ENCODE results near the gene TMEM9.

TMEM9 gene

DNA sequence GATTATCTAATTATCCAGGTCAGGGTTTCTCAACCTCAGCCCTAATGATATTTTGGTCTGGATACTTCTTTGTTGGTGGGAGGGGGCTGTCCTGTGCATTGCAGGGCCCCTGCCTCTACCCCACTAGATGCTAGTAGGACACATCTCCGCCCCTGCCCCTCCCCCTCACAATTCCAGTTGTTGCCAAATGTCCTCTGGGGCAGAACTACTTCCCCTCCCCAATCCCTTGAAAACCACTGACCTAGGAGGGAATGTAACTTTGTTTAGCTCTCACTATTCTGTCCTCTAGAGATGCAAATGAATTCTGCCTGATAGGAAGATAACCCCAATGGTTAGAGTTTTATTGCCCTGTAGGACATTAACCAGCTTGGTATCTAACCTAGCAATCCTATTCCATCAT lies 50.1 kb downstream of the TMEM9 start:
- DNase-seq (ENCODE audit: low read depth): peak; percentile 3

DNA sequence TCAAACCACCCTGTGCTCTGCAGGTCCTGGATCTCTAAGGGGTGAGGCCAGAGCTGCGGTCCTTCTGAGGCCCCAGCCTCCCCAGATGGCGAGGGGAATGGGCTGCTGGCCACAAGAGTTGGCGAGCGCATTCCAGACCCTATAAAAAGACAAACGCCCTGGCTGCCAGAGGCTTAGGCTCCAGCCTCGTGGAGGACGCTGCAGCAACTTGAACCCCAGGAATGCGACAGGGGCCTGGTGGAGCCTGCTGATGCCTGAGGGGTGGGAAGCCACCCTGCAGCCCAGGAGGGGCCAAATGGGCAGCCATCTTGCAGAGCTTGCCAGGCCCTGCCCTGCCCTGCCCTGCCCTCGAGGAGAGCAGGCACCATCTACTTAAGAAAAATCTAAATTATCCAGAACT lies 50.6 kb downstream of the TMEM9 start:
- no peak for DNase-seq (ENCODE audit: low read depth)

DNA sequence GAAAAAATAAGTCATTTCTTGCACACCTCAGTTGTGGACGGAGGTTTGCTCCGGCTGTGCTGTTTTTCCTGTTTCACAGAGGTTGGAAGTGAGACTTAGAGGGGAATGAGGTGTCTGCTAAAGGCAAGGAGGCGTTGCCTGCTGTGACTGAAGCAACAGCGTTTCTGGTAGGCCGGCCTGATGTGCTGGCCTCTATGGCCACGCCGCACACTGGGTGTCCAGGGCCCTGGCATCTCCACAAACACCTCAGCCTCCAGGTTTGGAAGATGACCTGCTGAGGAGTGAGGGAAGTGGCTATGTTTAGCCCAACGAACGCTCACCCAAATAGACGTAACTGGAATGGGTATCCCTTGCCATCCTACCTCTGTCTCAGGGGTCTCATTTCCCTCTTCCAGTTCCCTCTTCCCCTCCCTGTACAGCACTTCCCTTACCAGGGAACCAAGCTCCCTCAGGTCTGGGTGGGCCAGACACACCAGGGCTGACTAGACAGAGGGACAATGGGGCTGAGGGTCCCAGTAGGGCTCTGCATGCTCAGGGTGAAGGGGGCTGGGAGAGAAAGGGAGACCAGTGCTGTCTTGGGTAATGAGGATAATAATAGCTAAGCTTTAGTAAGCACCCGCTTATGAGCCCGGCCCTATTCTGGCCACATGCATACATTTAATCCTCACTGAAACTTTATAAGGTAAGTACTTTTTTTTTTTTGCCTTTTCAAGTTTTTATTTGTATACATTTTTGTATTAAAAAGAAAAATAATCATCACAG lies 53.9 kb downstream of the TMEM9 start:
- no peak for DNase-seq (ENCODE audit: low read depth)

DNA sequence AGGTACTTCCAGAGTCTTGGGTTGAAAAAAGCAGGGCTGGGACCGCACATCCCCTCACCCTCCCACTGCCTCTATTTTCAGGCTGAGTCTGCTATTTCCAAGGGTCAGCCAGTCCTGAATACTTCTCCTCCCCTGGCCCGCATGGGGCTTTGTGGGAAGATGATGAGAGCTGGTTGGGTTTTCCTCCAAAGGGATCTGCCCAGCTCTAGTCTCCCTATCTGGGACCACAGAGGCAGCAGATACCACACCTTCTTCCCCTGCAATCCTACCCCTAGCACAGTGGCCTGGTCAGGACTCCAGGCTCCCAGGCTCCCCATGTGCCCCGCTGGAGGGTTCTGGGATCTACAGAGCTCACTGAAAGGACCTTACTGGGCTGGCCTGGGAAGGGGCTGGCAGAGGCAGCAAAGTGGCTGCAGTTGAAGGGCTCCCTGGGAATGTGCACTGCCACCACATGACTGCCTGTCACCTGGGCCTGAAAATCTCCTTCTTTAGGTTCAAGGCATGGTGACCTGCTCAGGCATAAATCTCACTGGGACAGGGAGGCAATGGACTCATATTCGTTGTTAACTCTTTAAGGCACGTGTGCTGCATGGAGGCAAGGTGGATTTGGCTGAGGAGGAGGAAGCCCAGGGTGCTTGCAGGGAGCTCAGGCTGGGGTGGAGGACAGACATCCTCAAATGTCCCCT lies 55.1 kb downstream of the TMEM9 start:
- no peak for DNase-seq (ENCODE audit: low read depth)

DNA sequence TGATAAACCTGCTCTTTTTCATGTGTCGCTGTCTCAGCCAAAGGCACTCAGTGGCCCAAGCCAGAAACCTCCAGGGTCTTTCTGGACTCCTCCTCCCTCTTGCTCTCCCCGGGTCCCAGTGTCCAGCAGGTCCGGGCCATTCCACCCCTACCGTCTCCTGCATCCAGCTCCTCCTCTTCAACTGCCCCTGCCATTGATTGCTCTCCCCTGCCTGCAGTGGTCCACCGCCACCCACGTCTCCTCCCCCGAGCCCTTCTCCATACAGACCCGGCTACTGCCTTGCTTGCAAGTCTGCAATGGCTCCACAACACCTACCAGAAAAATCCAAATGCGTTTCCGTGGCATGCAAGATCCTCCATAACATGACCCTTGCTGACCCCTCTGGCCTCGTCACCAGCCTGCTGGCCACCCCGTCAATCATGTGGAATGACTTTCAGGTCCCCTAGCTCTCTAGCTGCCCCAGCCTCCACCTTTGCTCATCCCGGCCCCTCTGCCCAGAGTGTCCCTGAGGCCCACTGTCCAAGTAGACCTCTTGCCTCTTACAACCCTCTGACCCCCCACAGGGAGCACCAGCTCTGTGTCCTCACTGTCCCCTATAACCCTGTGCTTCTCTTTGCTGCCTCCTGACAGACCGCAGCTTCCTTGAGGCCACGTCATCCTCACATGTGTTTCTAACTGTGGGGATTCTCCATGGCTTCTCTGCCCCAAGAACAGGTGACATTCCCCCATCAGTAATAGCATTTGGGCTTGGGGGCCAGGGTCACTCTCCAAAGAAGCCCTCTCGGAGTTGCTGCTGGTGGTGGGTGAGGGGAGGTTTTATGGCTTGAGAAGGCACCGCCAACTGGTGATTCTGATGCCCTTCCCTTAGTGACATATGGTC lies 57.1 kb downstream of the TMEM9 start:
- DNase-seq (ENCODE audit: low read depth): no peak

DNA sequence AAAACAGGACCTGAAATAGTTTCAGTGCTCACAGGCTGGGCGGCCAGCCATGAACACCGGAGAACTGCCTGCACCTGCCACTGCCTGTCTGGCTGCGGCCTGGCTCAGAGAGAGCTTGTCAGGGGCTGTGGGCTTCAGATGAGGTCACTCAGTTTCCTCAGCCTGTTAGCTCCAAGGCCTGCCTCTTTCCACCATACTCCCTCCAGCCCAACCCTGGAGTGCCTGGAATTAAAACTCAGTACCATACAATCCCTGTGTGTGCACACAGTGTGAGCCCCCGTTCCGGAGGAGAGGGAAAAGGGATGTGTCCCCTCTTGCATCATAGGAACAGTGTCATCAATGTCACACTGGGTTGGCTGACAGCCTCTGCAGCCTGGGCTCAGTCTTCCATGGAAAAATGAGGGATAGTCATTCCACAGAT lies 58.2 kb downstream of the TMEM9 start:
- DNase-seq (ENCODE audit: low read depth): no peak

DNA sequence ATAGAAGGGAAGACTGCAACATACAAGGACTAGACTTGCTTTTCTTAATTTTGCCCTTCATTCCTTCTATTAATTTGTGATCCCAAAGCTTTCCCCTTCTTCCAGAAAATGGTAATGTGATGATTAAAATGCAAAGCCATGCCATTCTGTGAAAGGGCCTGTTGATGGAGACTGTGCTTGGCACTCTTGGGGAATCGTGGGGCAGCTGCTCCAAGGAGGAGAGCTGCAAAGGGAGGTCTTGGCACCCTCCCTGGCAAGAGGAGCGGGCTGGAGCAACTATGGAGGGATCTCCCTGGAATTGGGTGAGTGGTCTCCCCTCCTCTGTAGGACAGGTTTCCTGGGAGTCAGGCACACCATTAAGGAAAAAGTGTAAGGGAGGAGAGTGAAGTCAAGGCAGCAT lies 58.7 kb downstream of the TMEM9 start:
- DNase-seq (ENCODE audit: low read depth): no peak

DNA sequence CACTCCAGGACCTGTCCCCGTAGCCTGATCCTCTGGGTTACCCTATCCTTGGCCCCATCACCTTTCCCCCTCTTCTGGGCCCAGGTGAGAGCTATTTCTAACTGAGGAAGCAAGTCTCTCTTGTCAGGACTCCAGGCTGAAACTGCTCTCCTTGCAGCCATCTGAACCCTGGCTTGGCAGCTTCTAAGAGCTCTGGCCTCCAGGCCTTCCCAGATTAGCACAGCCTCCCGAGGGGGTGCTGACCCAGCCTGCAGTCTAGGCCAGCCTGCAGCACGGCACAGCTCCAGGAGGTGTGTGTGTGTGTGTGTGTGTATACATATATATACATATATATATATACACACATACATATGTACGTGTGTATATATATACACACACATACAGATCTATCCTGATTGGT lies 59.4 kb downstream of the TMEM9 start:
- no peak for DNase-seq (ENCODE audit: low read depth)

DNA sequence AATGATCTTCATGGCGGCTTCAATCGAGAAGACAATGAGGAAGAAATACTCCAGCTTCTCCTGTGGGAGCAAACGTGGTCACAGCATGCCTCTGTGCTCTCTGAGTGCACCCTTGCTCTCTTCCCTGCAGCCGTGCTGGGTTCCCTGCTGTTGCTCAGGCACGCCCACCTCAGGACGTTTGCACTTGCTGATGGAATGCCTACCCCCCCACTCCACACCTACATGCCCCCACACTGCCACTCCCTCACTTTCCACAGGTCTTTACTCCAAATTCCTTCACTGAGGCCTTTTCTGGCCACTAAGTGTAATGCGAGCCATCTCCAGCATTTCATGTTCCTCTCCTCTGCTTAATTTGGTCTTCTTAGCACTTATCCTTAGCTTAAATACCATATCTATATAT lies 60.3 kb downstream of the TMEM9 start:
- DNase-seq (ENCODE audit: low read depth): no peak

DNA sequence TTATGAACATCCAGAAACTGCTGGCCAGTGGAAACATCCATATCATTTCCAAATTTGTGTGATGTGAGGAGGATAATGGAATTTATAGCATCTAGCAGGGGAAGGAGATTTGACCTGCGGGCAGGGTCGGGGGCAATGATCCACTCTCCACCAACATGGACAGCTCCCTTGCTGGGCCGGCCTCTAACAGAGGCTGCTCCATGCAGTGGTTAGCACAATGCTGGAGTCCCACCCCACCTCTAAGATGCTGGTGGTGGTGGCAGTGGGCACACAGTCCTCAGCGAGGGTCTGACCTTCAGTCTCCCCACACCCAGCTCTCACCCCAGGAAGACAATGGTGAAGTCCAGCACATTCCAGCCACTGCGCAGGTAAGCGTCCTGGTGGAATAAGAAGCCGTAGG lies 60.7 kb downstream of the TMEM9 start:
- no peak for DNase-seq (ENCODE audit: low read depth)

DNA sequence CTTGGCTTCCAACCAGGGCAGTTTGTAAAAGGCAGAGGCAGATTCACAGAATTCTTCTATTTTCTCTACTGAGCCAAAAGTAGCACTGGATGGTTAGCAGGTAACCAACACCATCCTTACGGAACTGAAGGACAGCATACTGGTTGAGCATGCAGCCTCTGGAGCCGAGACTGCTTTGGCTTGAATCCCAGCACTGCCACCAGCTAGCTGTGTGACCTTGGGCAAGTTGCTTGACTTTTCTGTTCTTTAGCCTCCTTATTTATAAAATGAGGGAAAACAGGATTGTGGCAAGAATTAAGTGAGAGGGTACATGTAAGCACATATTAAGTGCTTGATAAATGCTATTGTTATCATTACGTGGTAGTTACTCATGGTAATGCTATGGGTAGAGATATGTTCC lies 61.5 kb downstream of the TMEM9 start:
- no peak for DNase-seq (ENCODE audit: low read depth)

DNA sequence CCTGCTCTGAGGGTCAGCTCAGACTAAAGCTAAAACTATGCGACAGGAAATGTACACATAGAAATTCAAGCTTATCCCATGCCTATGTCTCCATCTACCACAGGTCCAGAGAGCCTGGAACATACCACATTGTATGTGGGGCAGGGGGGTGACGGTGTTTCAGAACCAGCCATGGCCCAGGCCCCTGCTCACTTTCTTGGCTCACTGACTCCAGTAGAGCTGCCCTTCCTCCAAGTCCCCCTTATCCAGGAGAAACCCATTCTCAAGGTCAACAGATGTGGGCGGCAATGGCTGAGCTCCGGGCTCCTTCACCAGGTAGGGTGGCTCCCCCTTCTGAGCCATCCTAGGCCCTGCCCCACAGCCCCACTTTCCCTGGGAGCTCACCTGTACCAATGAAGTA lies 63.0 kb downstream of the TMEM9 start:
- no peak for DNase-seq (ENCODE audit: low read depth)

DNA sequence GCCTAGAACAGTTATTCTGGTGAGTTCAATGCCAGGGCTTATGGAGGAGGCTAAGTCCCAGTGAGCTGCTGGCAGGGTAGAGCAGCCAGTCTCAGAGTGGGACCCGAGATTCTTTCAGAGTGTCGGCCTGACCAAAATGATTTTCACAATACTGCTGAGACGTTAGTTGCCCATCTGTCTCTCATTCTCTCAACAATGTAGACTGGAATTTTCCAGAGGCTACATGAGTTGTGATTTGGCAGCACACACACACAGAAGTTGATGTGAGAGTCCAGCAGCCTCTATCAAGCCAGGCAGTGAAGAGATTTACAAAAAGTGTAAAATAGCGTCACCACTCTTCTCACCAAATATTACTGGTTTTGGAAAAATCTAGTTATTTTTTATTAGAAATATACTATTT lies 63.7 kb downstream of the TMEM9 start:
- no peak for DNase-seq (ENCODE audit: low read depth)

DNA sequence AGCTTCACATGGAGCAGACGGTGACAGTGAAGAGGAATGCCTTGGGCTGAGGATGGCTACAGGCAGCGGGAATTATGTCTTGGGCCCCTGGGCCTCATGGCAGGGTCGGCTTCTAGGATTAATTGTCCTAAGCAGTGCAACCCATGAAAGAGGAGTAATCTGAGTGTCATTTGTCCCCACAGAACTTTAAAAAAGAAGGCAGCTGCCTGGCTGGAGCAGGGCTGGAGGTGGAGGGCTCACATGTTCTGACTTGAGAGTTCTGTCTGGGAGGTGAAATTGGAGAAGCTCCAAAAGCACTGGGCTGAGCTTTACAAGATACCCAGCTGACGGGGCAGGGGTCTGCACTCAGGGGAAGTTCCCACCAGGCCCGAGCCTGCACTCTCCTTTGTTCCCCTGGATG lies 64.7 kb downstream of the TMEM9 start:
- no peak for DNase-seq (ENCODE audit: low read depth)

DNA sequence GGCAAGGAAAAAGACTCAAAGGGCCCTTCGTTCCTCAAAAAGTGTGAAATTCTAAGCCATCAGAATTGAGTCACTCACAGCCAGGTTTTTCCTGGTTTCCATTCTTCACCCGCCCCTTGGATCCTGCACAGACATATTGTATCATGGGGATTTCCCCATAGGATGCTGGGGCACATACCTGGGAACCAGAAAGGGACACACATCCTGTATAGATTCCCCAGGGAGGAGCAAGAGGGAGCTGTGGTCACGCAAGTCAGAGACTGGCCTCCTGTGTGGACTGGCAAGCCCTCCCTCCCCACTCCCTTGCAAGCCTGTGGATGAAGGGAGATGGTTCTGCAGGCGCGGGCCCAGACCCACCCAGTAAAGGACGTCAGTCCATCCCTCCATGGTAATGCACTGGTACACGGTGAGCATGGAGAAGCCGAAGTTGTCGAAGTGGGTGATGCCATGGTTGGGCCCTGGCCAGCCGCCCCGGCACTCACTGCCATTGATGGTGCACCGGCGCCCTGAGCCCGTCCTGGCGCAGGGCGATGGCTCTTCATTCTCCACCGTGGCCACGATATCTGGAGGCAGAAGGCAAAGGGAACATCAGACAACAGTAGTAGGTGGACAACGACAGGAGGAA lies 65.3 kb downstream of the TMEM9 start:
- DNase-seq (ENCODE audit: low read depth): no peak

DNA sequence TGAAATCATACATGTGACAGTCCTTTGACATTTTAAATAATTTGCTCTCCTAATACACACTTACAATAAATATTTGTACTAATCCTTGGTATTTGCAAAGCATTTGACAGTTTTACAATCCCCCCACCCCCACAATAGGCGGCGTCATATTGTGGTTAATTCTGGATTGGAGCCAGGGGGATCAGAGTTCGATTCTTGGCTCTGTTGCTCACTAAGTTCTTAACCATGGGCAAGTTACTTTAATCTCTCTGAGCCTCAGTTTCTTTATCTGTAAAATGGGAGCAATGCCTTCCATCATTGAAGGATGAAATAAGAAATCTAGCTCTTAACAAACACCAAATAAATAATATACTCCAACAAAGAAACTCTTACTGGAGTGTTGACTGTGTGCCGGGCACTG lies 65.9 kb downstream of the TMEM9 start:
- DNase-seq (ENCODE audit: low read depth): no peak

DNA sequence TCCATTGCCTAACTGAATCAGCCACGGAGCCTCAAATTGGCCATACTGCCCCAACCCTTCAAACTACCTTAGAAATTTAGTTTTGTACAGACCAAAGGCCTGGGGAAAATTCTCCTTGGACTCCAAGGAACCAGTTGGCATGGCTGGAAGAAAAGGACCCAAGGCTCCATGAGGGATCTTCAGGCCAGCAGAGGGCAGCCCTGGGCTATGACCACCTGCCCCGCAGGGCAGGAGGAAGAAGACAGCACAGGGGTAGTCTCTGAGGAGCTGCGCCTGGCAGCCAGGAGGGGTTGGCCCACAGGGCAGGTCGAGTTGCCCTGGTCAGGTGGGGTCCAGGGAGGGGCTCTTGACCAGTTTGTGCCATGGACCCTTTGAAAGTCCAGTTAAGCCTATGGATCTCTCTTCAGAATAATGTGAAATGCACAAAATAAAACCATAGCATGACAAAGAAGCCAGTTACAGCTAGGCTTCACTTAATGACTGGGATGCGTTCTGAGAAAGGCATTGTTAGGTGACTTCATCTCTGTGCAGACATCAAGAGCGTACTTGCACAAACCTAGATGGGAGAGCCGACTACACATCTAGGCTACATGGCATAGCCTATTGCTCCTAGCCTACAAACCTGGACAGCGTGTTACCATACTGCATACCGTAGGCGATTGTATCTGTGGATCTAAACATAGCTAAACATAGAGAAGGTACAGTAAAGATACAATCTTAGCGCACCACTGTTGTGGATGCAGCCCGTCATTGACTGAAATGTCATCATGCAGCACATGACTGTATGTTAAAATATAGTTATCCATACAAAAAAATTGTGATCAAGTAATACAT lies 68.2 kb downstream of the TMEM9 start:
- DNase-seq (ENCODE audit: low read depth): peak; percentile 29

All from amniotic epithelial cell (primary cell).